Measurements from ENCODE around the gene DGKE.

DNA sequence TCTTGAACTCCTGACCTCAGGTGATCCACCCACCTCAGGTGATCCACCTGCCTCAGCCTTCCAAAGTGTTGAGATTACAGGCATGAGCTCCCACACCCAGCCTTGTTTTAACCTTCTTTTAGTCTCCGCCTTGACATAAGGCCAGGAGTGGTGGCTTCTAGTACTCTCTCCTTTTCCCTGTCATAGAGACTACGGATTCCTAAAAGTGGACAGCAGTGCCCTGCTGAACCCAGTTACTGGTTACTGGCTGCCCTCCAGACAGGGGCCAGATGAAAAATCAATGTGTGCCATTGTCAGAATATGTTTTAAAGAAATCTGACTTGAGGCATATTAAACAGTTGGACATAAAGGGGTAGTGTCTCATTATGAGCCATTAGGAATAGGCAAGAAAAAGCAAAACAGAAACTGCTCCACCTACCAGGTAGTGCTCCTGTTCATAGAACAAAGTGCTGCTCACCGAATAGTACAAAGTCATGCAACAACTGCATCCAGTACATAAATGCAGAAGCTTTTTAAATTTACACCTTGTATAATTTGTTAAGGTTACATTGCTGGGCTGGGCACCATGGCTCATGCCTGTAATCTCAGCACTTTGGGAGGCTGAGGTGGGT, 47.8 kb downstream of the DGKE start:
- TF ChIP-seq, protein P1, sequence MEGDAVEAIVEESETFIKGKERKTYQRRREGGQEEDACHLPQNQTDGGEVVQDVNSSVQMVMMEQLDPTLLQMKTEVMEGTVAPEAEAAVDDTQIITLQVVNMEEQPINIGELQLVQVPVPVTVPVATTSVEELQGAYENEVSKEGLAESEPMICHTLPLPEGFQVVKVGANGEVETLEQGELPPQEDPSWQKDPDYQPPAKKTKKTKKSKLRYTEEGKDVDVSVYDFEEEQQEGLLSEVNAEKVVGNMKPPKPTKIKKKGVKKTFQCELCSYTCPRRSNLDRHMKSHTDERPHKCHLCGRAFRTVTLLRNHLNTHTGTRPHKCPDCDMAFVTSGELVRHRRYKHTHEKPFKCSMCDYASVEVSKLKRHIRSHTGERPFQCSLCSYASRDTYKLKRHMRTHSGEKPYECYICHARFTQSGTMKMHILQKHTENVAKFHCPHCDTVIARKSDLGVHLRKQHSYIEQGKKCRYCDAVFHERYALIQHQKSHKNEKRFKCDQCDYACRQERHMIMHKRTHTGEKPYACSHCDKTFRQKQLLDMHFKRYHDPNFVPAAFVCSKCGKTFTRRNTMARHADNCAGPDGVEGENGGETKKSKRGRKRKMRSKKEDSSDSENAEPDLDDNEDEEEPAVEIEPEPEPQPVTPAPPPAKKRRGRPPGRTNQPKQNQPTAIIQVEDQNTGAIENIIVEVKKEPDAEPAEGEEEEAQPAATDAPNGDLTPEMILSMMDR (conservative IDR thresholded peaks at IDR 0.05; ENCODE audit: low read length) = no peak
- no peak for TF ChIP-seq EZH2phosphoT487 (IDR thresholded peaks at IDR 0.05; ENCODE audit: borderline replicate concordance)

All from Loucy (cell line).